ENCODE measurements around the gene GTF3C2. TPM values are rescaled to one million over a fixed set of nuclear protein-coding genes. Genes with fewer than 3 reads are reported as not detected.

Gene GTF3C2
- total and polyA plus RNA-seq, 2 of the 13 experiments (the other 11 are each of a cell fraction or from before 2014, with no cell fraction given): 77.5 to 130 TPM

DNA sequence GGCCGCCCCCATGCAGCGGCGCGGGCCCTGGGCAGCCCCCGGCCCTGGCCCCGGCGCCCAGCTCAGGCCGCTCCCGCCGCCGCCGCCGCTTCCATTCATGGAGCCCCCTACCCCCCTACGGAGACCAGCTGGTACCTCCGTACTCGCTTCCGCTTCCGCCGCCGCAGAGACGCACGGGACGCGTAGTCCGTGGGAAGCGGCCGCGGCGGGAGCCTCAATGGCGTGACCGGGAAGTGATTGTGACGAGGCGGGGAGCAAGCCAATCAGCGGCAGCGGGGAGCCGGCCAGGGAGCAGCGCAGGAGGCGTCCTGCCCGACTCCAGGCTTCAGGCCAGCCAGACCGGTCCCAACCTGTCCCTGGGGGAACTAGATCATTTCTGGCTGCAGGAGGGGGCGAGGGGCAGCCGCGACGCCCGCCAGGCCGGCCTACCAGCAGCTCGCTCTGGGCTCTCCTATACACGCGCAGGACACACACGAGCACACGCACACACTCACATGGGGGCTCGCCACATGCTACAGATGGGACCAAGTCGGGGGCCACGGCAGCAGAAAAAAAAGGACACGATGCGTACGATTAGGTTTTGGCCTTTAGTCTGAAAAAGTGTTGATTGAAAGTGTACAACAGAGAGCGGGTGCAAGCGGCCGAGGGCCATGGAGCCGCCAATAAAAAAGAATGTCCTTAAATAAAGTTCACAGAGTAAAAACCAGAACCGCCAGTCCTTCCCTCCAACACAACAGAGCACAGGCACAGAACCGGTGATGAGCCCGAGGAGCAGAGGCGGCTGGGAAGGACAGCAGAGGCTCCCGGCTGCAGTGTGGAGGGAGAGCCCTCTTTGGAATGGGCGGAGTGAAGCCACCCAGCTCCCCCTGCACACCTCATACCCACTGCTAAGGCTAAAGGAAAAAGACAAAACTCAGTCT is 24.3 kb upstream of the GTF3C2 start, which contains the start of gene ZNF513 (continued):
- TF ChIP-seq, protein P1, sequence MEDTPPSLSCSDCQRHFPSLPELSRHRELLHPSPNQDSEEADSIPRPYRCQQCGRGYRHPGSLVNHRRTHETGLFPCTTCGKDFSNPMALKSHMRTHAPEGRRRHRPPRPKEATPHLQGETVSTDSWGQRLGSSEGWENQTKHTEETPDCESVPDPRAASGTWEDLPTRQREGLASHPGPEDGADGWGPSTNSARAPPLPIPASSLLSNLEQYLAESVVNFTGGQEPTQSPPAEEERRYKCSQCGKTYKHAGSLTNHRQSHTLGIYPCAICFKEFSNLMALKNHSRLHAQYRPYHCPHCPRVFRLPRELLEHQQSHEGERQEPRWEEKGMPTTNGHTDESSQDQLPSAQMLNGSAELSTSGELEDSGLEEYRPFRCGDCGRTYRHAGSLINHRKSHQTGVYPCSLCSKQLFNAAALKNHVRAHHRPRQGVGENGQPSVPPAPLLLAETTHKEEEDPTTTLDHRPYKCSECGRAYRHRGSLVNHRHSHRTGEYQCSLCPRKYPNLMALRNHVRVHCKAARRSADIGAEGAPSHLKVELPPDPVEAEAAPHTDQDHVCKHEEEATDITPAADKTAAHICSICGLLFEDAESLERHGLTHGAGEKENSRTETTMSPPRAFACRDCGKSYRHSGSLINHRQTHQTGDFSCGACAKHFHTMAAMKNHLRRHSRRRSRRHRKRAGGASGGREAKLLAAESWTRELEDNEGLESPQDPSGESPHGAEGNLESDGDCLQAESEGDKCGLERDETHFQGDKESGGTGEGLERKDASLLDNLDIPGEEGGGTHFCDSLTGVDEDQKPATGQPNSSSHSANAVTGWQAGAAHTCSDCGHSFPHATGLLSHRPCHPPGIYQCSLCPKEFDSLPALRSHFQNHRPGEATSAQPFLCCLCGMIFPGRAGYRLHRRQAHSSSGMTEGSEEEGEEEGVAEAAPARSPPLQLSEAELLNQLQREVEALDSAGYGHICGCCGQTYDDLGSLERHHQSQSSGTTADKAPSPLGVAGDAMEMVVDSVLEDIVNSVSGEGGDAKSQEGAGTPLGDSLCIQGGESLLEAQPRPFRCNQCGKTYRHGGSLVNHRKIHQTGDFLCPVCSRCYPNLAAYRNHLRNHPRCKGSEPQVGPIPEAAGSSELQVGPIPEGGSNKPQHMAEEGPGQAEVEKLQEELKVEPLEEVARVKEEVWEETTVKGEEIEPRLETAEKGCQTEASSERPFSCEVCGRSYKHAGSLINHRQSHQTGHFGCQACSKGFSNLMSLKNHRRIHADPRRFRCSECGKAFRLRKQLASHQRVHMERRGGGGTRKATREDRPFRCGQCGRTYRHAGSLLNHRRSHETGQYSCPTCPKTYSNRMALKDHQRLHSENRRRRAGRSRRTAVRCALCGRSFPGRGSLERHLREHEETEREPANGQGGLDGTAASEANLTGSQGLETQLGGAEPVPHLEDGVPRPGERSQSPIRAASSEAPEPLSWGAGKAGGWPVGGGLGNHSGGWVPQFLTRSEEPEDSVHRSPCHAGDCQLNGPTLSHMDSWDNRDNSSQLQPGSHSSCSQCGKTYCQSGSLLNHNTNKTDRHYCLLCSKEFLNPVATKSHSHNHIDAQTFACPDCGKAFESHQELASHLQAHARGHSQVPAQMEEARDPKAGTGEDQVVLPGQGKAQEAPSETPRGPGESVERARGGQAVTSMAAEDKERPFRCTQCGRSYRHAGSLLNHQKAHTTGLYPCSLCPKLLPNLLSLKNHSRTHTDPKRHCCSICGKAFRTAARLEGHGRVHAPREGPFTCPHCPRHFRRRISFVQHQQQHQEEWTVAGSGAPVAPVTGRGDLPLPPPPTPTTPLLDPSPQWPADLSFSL (CRISPR knock-in tag; IDR thresholded peaks at IDR 0.05): no peak
- TF ChIP-seq SRSF1 (optimal IDR thresholded peaks at IDR 0.05; ENCODE audit: low read depth, low read length): peak; percentile 79
- no peak for TF ChIP-seq PHF21A (CRISPR knock-in tag; IDR thresholded peaks at IDR 0.05)
- peak; percentile 96 for TF ChIP-seq KDM2A (CRISPR knock-in tag; IDR thresholded peaks at IDR 0.05; ENCODE audit: borderline replicate concordance, low read depth)
- TF ChIP-seq, protein P2, sequence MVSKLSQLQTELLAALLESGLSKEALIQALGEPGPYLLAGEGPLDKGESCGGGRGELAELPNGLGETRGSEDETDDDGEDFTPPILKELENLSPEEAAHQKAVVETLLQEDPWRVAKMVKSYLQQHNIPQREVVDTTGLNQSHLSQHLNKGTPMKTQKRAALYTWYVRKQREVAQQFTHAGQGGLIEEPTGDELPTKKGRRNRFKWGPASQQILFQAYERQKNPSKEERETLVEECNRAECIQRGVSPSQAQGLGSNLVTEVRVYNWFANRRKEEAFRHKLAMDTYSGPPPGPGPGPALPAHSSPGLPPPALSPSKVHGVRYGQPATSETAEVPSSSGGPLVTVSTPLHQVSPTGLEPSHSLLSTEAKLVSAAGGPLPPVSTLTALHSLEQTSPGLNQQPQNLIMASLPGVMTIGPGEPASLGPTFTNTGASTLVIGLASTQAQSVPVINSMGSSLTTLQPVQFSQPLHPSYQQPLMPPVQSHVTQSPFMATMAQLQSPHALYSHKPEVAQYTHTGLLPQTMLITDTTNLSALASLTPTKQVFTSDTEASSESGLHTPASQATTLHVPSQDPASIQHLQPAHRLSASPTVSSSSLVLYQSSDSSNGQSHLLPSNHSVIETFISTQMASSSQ (IDR thresholded peaks at IDR 0.05; ENCODE audit: low read depth): no peak
- TF ChIP-seq, protein P2 (CRISPR knock-in tag; IDR thresholded peaks at IDR 0.05; ENCODE audit: borderline replicate concordance): no peak
- TF ChIP-seq TEAD3 (CRISPR knock-in tag; optimal IDR thresholded peaks at IDR 0.05; ENCODE audit: borderline replicate concordance): peak; percentile 22
- TF ChIP-seq ZNF562 (CRISPR knock-in tag; IDR thresholded peaks at IDR 0.05; ENCODE audit: borderline replicate concordance): no peak
- TF ChIP-seq, protein P3, sequence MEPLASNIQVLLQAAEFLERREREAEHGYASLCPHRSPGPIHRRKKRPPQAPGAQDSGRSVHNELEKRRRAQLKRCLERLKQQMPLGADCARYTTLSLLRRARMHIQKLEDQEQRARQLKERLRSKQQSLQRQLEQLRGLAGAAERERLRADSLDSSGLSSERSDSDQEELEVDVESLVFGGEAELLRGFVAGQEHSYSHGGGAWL (CRISPR knock-in tag; IDR thresholded peaks at IDR 0.05): no peak
- TF ChIP-seq ZFP91 (CRISPR knock-in tag; IDR thresholded peaks at IDR 0.05; ENCODE audit: borderline replicate concordance): peak; percentile 46; the same call in 1 of the 2 replicates
- peak; percentile 34; the same call in 1 of the 2 replicates for TF ChIP-seq MTA1 (CRISPR knock-in tag; IDR thresholded peaks at IDR 0.05; ENCODE audit: borderline replicate concordance)
- TF ChIP-seq NR2F2 (IDR thresholded peaks at IDR 0.05; ENCODE audit: borderline replicate concordance, low read depth): no peak; the same call in 1 of the 2 replicates
- no peak for TF ChIP-seq ZNF121 (CRISPR knock-in tag; IDR thresholded peaks at IDR 0.05)
- peak; percentile 36; the same call in 1 of the 2 replicates for TF ChIP-seq KDM3A (CRISPR knock-in tag; IDR thresholded peaks at IDR 0.05; ENCODE audit: low read depth)
- TF ChIP-seq ZNF337 (CRISPR knock-in tag; IDR thresholded peaks at IDR 0.05; ENCODE audit: borderline replicate concordance, low read depth): no peak
- no peak for TF ChIP-seq FOXK2 (IDR thresholded peaks at IDR 0.05)
